Esophagus squamous epithelium (tissue), 4 donors: Measurements from ENCODE around the gene SYT12.
"Not testable (repeated sequence)": the region's sequence is repeated elsewhere in the genome, so short reads cannot be mapped to it uniquely, and the experiment has no call there.

Experiments used
- CTCF ChIP-seq, 6 experiments: fragments of 450-650 bp in 4 of 6; fragments of 200-600 bp in 2 of 6; sonication (generic) in 2 of 6; IDR thresholded peaks; one replicate each; pipeline ENCODE4 v1.5.1; 2016 to 2019; ENCODE audit warnings: antibody characterized with exemption in 6 of 6, mild to moderate bottlenecking in 4 of 6, moderate library complexity in 4 of 6
- POLR2A ChIP-seq, 4 donors: fragments of 450-650 bp; IDR thresholded peaks; one replicate each; pipeline ENCODE4 v1.6.1; 2017; ENCODE audit warnings: antibody characterized with exemption in 4 of 4, mild to moderate bottlenecking in 4 of 4, moderate library complexity in 3 of 4

DNA sequence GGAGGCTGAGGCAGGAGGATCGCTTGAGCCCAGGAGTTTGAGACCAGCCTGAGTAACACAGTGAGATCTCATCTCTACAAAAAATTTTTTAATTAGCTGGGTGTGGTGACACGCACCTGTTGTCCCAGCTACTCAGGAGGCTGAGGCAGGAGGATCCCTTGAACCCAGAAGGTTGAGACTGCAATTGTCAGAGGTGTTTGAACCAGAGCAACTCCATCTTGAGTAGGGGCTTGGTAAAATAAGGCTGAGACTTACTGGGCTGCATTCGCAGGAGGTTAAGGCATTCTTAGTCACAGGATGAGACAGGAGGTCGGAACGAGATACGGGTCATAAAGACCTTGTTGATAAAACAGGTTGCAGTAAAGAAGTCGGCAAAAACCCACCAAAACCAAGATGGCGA, 17.7 kb upstream of the SYT12 start:
- not testable (repeated sequence) for TF ChIP-seq CTCF, POLR2A (IDR thresholded peaks at IDR 0.05)
